Smooth muscle cell (in vitro differentiated cells): Measurements from ENCODE around the gene TOPBP1. TPM values are rescaled to one million over a fixed set of nuclear protein-coding genes. Genes with fewer than 3 reads are reported as not detected.
A peak's percentile ranks its signal among the peaks of the same experiment; 100 is the strongest.

ENCODE experiments used
- DNase-seq: peaks from one replicate; lab custom pipeline; 2025; ENCODE audit not compliant: unreplicated experiment; lab: John Stamatoyannopoulos, UW
- H2AFZ ChIP-seq: fragments of 200-600 bp; sonication (generic); 2 replicates; pipeline ENCODE4 v1.6.0; 2016; ENCODE audit warnings: antibody characterized with exemption, low read depth, mild to moderate bottlenecking
- H3F3A ChIP-seq: fragments of 200-600 bp; sonication (generic); 2 replicates; pipeline ENCODE4 v1.6.0; 2017; ENCODE audit warnings: antibody characterized with exemption, low read depth
- H3K27ac ChIP-seq: fragments of 200-600 bp; sonication (generic); 2 replicates; pipeline ENCODE4 v1.5.1; 2016; ENCODE audit warnings: low read depth, mild to moderate bottlenecking
- H3K27me3 ChIP-seq: fragments of 200-600 bp; sonication (generic); 2 replicates; pipeline ENCODE4 v1.6.1; 2016; ENCODE audit warnings: low read depth, mild to moderate bottlenecking
- H3K36me3 ChIP-seq: fragments of 200-600 bp; sonication (generic); 2 replicates; pipeline ENCODE4 v1.5.1; 2016; ENCODE audit warnings: low read depth
- H3K4me1 ChIP-seq: fragments of 200-600 bp; sonication (generic); 2 replicates; pipeline ENCODE4 v1.5.1; 2016; ENCODE audit warnings: low read depth
- H3K4me2 ChIP-seq: fragments of 200-600 bp; sonication (generic); 2 replicates; pipeline ENCODE4 v1.6.0; 2016; ENCODE audit warnings: mild to moderate bottlenecking
- H3K4me3 ChIP-seq: fragments of 200-600 bp; sonication (generic); 2 replicates; pipeline ENCODE4 v1.5.1; 2016; ENCODE audit warnings: mild to moderate bottlenecking
- H3K79me2 ChIP-seq: fragments of 200-600 bp; sonication (generic); 2 replicates; pipeline ENCODE4 v1.6.0; 2016; ENCODE audit warnings: low read depth, mild to moderate bottlenecking
- H3K9ac ChIP-seq: fragments of 200-600 bp; sonication (generic); 2 replicates; pipeline ENCODE4 v1.6.0; 2016; ENCODE audit warnings: low read depth
- H3K9me3 ChIP-seq: fragments of 200-600 bp; sonication (generic); replicated peaks from 2 replicates; pipeline ENCODE4 v1.5.1; 2016; ENCODE audit warnings: low read depth
- H4K20me1 ChIP-seq: fragments of 200-600 bp; sonication (generic); 2 replicates; pipeline ENCODE4 v1.6.0; 2016; ENCODE audit warnings: low read depth
- CTCF ChIP-seq: fragments of 200-600 bp; sonication (generic); IDR thresholded peaks from 2 replicates; pipeline ENCODE4 v1.5.1; 2017; ENCODE audit warnings: borderline replicate concordance, mild to moderate bottlenecking, antibody characterized with exemption; ENCODE audit not compliant: insufficient read depth, poor library complexity, severe bottlenecking
- WGBS: methylation state at CpG from one replicate; pipeline ENCODE4 v1.1.7; 2016; ENCODE audit warnings: low lambda C conversion rate; 5-methylcytosine and 5-hydroxymethylcytosine counted together
- polyA plus RNA-seq: library from polyadenylated mRNA; unstranded; fragments of >200 nt; fragmentation: Nextera tagmentation; extraction: Ambion mirVana; gene quantifications from 2 replicates; pipeline ENCODE4 v1.2.1, GENCODE V29; 2016
- total RNA-seq: library from RNA; depleted of rRNA; stranded (reverse); fragments of >200 nt; gene quantifications from 2 replicates; pipeline ENCODE4 v1.2.3, GENCODE V29; 2014

Gene TOPBP1
- total and polyA plus RNA-seq, 2 experiments from 2014 or later = 8.3 to 27.5 TPM

GRCh38 chr3:133663569-133664313 lies 2.0 kb upstream of the TOPBP1 start:
- no peaks in the 10 kb centered on the region for H3K9me3 ChIP-seq
- no peaks in the 10 kb centered on the region for H3F3A ChIP-seq
- H3K27me3 ChIP-seq = no peaks in the 10 kb centered on the region
- no peak overlapping the region for H3K27ac ChIP-seq
- H3K36me3 ChIP-seq = no peaks in the 10 kb centered on the region
- H3K4me2 ChIP-seq = no peak overlapping the region
- no peak overlapping the region for H3K4me3 ChIP-seq
- H2AFZ ChIP-seq = no peak overlapping the region
- TF ChIP-seq CTCF = peak; percentile 53
- no peak for DNase-seq
- H3K79me2 ChIP-seq = peaks cover 47% of the 10 kb centered on the region
- no peak overlapping the region for H3K9ac ChIP-seq
- peaks cover 24% of the 10 kb centered on the region for H3K4me1 ChIP-seq
- H4K20me1 ChIP-seq = no peaks in the 10 kb centered on the region
- WGBS = 57% methylated on average over 7 of the region's 7 CpGs

GRCh38 chr3:133662278-133662651 lies 524 bp upstream of the TOPBP1 start:
- H2AFZ ChIP-seq = peak overlapping the region; percentile 91
- peak overlapping the region; percentile 99 for H3K4me2 ChIP-seq
- no peak for TF ChIP-seq CTCF
- H3K9me3 ChIP-seq = no peaks in the 10 kb centered on the region
- peaks cover 6% of the 10 kb centered on the region for H3K36me3 ChIP-seq
- no peak for DNase-seq
- peaks cover 52% of the 10 kb centered on the region for H3K79me2 ChIP-seq
- H3K4me3 ChIP-seq = peak overlapping the region; percentile 88
- H3K27ac ChIP-seq = peak overlapping the region; percentile 69
- H4K20me1 ChIP-seq = no peaks in the 10 kb centered on the region
- 27% methylated on average over 7 of the region's 7 CpGs for WGBS
- peaks cover 24% of the 10 kb centered on the region for H3K4me1 ChIP-seq
- H3F3A ChIP-seq = no peaks in the 10 kb centered on the region
- peak overlapping the region; percentile 89 for H3K9ac ChIP-seq
- H3K27me3 ChIP-seq = no peaks in the 10 kb centered on the region

- H3K27me3 ChIP-seq = no peaks in the 10 kb centered on the region
- DNase-seq = no peak
- H3K27ac ChIP-seq = no peak overlapping the region
- peaks cover 55% of the 10 kb centered on the region for H3K79me2 ChIP-seq
- H3K9me3 ChIP-seq = no peaks in the 10 kb centered on the region
- no peak overlapping the region for H3K4me3 ChIP-seq
- H3K4me1 ChIP-seq = peaks cover 24% of the 10 kb centered on the region
- H3F3A ChIP-seq = no peaks in the 10 kb centered on the region
- H2AFZ ChIP-seq = no peak overlapping the region
- H3K4me2 ChIP-seq = no peak overlapping the region
- peaks cover 20% of the 10 kb centered on the region for H3K36me3 ChIP-seq
- H4K20me1 ChIP-seq = no peaks in the 10 kb centered on the region
- TF ChIP-seq CTCF = no peak
- no peak overlapping the region for H3K9ac ChIP-seq
- WGBS = 65% methylated on average over 2 of the region's 2 CpGs
Observed at GRCh38 chr3:133659806-133660205, 1.9 kb downstream of the TOPBP1 start.
